Caki2 (cell line): Measurements from ENCODE around the gene ZNF292. TPM values are rescaled to one million over a fixed set of nuclear protein-coding genes. Genes with fewer than 3 reads are reported as not detected.
A peak's percentile ranks its signal among the peaks of the same experiment; 100 is the strongest.
"Not testable (repeated sequence)": the region's sequence is repeated elsewhere in the genome, so short reads cannot be mapped to it uniquely, and the experiment has no call there.

Experiments used
- DNase-seq: peaks from one replicate; pipeline ENCODE4 v3.0.0-alpha.2; 2015; ENCODE audit warnings: low read depth
- in situ Hi-C: cut with HindIII; loops from 2 replicates; pipeline ENCODE4 v1.10.0; 2016; ENCODE audit warnings: low sequenced_read_pairs, low pct_unique_long_range_greater_than_20kb, mixed read lengths
- total RNA-seq: library from RNA; depleted of rRNA; stranded (reverse); fragments of >200 nt; shearing (Covaris generic); gene quantifications from 2 replicates; pipeline ENCODE4 v1.2.3, GENCODE V29; 2014; ENCODE audit warnings: low replicate concordance

Gene ZNF292
- total RNA-seq, 1 experiment from 2014 or later, result 10.7 TPM

DNA sequence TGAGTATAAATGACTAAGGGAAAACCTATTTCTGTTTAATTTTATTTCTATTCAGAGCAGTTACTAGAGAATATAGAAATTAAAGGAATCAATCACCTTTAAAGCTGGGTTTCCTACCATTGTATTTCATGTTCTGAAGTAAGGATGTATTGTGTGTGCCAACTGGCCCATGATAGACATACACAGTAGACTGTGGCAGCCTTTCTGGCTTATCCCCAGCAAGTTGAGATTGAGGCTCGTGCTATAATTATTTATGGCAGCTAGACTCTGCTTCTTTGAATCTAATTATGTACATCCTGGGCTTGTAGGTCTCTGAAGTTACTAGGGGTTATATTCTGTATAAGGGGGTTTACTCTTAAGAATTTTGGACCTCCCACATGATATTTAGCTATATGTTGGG lies 44.4 kb downstream of the ZNF292 start:
- no peak for DNase-seq
- in situ Hi-C loops, result no loop called here

DNA sequence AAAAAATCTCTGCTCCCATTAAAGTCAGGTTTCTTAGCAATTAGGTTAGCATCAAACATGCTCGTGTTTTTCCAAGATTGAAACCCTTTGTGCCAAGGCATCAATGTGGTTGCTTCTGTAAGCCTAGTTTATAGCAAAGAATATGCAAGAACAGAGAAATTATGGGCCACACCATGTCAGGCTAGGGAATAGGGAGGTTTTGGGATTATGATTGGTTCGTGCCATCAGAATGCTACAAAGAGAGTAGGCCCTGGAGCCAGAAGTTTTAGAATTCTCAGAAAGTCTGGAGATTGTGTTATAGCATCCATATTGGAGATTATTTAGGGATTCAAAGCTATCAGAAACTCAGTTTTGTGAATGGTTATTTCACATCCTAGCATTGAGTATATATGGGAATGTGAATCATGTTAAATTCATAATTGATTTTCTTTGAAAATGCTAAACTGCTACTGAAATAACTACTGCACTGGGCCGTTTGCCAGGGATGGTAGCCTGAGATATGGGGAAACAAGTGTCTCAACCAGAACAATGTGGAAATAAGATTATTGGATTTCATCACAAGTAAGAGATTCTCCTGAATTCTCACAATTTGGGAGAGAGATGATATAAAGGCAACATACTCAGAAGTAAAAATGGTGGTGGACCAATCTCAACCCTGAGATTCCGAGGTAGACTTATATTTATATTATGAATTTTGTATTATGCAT lies 45.3 kb downstream of the ZNF292 start:
- in situ Hi-C loops, result no loop called here

GRCh38 chr6:87203448-87204023 lies 48.2 kb downstream of the ZNF292 start:
- in situ Hi-C loops, result no loop called here
- no peak for DNase-seq

More for the DNA sequence above, 45.3 kb downstream of the ZNF292 start:
- DNase-seq, result no peak

DNA sequence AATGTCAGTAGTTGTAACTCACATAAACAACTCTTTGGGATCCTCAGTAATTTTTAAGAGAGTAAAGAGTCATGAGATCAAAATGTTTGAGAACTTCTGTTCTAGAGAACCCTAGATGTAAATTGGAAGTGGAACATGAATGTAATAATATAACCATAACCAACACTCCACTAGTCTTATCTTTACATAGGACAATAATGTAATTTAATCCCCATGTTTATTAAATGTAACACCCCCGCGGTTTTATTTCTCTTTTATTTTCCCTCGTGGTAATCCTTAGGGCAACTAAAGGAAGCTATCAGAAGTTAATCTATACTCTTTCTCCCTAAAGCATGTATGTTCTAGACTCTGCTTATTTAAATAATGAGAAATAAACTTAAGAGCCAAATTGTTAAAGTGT lies 54.4 kb downstream of the ZNF292 start:
- no peak for DNase-seq
- in situ Hi-C loops, result no loop called here

- in situ Hi-C loops, result no loop called here
- DNase-seq, result no peak
Observed at GRCh38 chr6:87210979-87211378, 55.6 kb downstream of the ZNF292 start.

DNA sequence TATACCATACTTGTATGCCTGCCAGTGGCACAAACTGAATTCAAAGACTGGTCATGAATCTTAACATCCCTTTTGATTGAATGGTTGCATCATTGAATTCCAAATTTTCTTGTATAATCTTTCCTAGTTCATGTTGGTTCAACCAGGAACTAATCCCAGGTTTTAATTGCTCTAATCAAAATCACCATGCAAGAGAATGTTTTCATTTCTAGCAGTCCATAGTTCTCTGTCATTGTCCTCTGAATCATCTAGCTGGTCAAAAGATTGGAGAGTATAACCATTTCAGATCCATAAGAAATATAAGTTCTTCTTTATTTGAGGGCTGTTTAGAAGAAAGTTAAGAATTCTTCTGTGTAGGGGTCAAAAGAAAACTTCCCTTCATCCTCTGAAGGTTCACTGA lies 57.2 kb downstream of the ZNF292 start:
- in situ Hi-C loops, result no loop called here
- DNase-seq, result no peak

- in situ Hi-C loops, result no loop called here
- DNase-seq, result peak; percentile 42
Observed at GRCh38 chr6:87213364-87213763, 58.0 kb downstream of the ZNF292 start.

GRCh38 chr6:87214831-87215230 lies 59.5 kb downstream of the ZNF292 start:
- DNase-seq, result no peak
- in situ Hi-C loops, result no loop called here

DNA sequence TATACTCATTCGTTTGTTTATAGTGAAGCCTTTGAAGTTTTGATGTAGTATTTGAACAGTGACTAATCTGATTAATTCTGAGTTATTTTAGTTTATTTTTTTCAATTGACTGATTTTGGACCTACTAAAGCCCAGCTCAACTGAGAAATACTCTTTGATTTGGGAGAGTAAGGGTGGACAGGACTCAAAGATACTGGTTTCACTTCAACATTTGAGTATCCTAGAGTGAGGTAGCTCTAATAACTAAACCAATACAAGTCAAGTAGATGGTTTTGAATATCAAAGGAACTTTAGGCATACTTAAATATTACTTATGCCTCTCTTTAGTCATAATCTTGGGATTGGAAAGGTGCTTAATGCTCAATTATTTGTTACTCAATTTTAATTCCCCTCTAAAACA lies 65.6 kb downstream of the ZNF292 start:
- in situ Hi-C loops, result no loop called here
- no peak for DNase-seq

DNA sequence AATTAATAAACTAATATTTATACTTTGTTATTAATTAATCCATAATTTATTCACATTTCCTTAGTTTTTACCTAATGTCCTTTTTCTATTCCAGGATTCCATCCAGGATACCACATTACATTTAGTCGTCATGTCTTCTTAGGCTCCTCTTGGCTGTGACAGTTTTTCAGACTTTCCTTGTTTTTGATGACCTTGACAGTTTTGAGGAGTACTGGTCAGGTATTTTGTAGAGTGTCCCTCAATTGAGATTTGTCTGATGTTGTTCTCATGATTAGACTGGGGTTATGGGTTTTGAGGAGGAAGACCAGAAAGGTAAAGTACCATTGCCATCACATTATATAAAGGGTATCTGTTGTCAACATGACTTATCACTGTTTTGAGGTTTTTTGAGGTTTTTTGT lies 67.3 kb downstream of the ZNF292 start:
- DNase-seq, result no peak
- in situ Hi-C loops, result no loop called here

DNA sequence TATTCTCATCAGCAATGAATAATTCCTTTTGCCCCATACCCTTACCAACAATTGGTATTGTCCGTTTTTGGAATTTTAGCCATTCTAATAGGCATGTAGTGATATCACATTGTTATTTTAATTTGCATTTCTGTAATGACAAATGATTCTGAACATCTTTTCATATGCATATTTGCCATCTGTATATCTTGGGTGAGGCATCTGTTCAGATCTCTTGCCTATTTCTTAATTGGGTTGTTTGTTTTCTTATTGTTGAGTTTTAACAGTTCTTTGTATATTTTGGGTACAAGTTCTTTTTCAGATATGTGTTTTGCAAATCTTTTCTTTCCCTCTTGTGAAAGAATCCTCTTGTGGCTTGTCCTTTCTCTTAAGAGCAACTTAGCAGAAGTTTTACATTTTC lies 69.6 kb downstream of the ZNF292 start:
- no peak for DNase-seq
- in situ Hi-C loops, result no loop called here

DNA sequence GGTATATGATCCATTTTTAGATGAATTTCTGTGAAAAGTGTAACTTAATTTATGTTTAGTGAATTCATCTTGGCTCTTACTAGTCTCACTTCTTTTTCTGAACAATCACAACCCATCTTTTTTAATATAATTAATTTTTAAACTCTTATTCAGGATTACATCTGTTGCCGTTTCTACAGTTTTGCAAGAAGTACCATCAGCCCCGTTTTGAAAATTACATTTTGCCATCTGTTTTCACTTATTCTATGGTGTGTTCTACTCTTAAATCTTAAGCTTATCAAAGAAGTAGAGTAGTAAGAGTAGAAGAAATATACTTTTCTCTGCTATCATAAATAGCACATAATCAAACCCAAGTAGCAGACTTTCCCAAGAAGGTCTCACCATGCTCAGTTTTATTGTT lies 70.1 kb downstream of the ZNF292 start:
- in situ Hi-C loops, result no loop called here
- no peak for DNase-seq

GRCh38 chr6:87225937-87226336 lies 70.6 kb downstream of the ZNF292 start:
- in situ Hi-C loops, result no loop called here
- DNase-seq, result no peak

DNA sequence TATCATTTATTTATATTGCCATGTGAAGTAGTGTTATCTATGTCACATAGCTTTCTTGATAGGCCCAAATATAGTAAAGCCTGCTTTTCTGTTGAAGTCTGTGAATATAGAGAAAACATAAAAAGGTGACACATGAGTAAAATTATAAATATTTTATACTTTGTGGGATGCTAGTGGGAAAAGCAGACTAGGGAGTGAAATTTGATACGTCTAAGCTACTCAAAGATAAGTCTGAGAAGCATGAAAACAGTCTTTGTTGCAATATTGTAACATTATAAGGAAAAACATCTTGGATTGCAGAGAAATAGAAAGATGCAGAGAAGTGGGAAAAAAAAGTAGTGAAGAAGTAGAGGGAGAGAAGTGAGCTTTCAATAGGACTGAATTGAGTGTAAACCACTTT lies 75.4 kb downstream of the ZNF292 start:
- DNase-seq, result no peak
- in situ Hi-C loops, result no loop called here

GRCh38 chr6:87237804-87238203 lies 82.4 kb downstream of the ZNF292 start:
- no peak for DNase-seq
- in situ Hi-C loops, result no loop called here

- DNase-seq, in situ Hi-C loops: not testable (repeated sequence)
Observed at GRCh38 chr6:87239098-87239635, 83.8 kb downstream of the ZNF292 start.

- in situ Hi-C loops, result no loop called here
- no peak for DNase-seq
Observed at GRCh38 chr6:87241304-87241703, 85.9 kb downstream of the ZNF292 start.

DNA sequence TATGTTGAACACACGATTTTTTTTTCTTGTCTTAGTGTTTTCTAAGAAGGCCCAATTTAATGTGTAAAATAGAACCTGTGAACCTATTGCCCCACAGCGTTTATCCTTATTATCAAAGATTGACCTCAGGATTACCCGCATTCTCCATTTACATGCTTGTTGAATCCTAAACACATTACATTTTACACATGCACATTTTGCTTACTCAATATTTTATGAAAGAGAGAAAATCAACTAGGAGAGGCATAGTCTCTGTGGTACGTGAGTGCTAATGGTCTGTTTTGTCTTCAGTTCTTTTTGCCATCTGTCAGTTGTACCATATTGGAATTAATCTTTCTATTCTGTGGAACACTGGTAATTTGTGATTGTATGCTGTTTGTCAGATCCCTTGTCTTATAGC lies 86.9 kb downstream of the ZNF292 start:
- in situ Hi-C loops, result no loop called here
- DNase-seq, result no peak

- in situ Hi-C loops, result no loop called here
Observed at GRCh38 chr6:87243812-87244211, 88.4 kb downstream of the ZNF292 start.

DNA sequence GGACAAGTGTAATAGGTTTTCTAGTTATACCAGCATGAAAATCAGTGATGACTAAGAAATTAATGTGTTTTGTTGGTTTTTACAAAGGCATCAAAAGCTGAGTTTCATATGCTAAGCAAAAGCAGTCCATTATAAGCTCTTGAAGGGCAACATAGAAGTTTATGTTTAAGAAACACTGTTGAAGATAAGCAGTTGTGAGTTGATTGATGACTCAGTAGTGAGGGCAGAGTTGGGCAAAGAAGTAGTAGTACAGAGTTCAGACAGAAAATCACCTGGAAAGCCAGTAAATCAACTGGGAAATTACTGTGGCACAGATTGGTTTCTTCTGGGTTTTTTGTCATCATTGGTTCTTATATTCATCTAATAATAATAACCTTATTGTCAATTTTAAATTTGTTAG lies 89.0 kb downstream of the ZNF292 start:
- DNase-seq, result no peak

More at GRCh38 chr6:87243812-87244211, 88.4 kb downstream of the ZNF292 start:
- DNase-seq, result no peak

More for the DNA sequence above, 89.0 kb downstream of the ZNF292 start:
- in situ Hi-C loops, result no loop called here
